GM18873 (cell line): ENCODE measurements around the gene MYO18A.

Experiments
- ATAC-seq: cut with Tn5 transposase; IDR thresholded peaks from one replicate; pipeline ENCODE4 v1.9.1; 2021; ENCODE audit warnings: mild to moderate bottlenecking, moderate library complexity, moderate number of reproducible peaks; ENCODE audit not compliant: unreplicated experiment, low FRiP score

MYO18A gene

DNA sequence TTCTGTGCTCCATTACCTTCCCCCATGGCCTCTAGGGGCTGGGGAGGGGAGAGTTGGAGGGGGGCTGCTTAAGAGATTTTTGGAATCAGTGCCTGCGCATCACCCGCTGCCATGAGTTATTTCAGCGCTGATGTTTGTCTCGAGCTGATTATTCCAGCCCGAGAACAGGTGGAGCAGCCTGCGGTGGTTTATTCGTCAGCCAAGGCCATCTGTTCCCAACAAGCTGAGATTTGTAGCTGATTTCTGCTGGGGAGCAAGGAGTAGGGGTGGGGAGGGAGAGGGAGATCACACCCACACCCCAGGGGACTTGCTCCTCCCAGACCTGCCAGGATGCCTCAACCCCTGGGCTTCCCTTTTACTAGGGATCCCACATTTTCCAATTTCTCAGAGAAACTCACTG lies 114.2 kb downstream of the MYO18A start:
- no peak for ATAC-seq

DNA sequence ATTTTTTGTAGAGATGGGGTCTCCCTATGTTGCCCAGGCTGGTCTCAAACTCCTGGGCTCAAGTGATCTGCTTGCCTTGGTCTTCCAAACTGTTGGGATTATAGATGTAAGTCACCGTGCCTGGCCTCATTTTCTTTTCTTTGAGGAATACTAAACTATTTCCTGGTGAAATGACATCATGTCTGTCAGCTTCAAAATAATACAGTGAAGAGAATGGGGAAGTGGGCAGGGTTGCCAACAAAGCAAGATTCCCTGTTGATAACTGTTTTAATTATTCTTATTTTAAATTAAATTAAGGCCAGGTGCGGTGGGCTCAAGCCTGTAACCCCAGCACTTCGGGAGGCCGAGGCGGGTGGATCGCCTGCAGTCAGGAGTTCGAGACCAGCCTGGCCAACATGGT lies 116.2 kb downstream of the MYO18A start:
- ATAC-seq: no peak

DNA sequence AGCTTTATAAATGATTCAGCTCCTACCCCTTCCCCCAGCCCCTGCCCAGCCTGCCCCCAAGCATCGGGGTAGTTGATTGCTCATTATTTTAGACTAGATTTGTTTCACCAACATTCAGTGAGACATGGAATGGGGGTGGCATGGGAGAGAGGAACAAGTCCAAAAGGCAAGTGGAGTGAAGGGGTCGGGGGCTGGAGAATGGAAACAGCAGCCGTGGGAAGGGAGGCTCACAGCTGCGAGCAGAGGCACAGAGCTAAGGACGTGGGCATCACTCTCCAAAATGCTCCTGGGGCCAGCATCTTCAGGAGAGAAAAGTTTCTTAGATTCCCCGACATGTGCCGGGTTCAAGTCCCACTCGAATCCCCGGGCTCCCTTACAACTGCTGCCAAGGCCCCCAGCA lies 118.0 kb downstream of the MYO18A start:
- no peak for ATAC-seq

DNA sequence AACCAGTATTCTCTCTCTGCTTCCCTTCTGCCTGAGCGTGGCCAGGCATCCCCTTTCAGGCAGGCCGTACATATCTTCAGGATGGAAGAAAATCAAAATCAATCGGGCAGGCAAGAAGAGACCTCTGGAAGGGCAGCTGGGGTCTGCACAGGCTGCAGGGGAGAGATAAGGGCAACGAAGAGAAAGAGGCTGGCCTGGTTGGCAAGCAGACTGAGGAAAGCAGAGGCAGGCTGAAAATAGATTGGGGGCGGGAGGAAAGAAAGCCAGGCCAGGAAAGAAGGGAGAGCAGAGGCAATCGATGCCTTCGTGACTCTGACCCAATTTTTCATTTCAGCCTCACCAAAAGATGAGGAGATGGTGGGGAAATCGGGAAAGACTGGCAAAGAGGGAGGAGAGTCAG lies 119.2 kb downstream of the MYO18A start:
- no peak for ATAC-seq

DNA sequence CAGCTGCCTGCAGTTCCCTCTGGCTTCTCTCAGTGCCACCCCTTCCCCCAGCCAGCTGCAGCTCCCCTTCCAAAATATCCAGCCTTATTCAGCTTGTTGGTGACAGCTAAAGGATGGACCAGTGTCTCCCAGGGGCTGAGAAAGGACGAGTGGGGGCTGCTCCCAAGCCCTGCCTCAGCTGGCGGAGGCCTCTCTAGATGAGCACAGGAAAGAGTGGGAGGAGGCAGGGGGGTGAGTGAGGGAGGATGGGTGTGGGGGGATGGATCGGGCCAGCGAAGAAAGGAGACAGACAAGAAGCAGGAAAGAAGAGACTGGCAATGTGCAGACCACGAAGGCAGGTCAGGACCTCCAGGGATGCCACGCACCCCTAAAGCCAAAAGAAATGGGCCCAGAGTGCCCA lies 119.7 kb downstream of the MYO18A start:
- no peak for ATAC-seq

DNA sequence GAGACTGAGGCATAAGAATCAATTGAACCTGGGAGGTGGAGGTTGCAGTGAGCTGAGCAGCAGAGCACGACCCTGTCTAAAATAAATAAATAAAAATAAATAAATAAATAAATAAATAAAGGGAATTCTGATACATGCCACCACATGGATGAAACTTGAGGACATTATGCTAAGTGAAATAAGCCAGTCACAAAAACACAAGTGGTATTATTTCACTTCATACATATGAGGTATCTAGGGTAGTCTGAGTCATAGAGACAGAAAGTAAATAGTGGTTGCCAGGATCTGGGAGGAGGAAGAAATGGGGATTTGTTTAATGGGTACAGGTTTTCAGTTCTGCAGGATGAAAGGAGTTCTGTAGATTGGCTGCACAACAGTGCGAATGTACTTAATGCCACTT lies 120.9 kb downstream of the MYO18A start:
- ATAC-seq: no peak

DNA sequence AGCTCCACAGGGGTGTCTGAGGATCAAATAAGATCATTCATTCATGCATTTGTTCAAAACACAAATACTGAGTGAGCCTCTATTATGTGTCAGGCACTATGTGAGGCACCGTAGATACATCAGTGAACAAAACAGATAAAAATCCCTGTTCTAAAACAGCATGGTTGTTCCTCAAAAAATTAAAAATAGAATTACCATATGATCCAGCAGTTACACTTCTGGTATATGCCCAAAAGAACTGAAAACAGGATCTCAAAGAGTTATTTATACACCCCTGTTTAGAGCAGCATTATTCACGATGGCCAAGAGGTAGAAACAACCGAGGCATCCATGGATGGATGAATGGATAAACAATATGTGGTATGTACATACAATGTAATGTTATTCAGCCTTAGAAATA lies 121.8 kb downstream of the MYO18A start:
- ATAC-seq: no peak

- ATAC-seq: no peak
Measured at GRCh38 chr17:29057361-29057760, 122.8 kb downstream of the MYO18A start.

GRCh38 chr17:29054835-29055234 lies 125.4 kb downstream of the MYO18A start:
- ATAC-seq: no peak

GRCh38 chr17:29051731-29052130 lies 128.5 kb downstream of the MYO18A start:
- no peak for ATAC-seq

- ATAC-seq: no peak
Measured at GRCh38 chr17:29051194-29051593, 129.0 kb downstream of the MYO18A start.

- ATAC-seq: no peak
Measured at GRCh38 chr17:29050176-29050575, 130.0 kb downstream of the MYO18A start.

- ATAC-seq: no peak
Measured at GRCh38 chr17:29049541-29050145, 130.6 kb downstream of the MYO18A start.

- ATAC-seq: no peak
Measured at GRCh38 chr17:29048440-29049368, 131.5 kb downstream of the MYO18A start.

- no peak for ATAC-seq
Measured at GRCh38 chr17:29046473-29046839, 133.7 kb downstream of the MYO18A start.

DNA sequence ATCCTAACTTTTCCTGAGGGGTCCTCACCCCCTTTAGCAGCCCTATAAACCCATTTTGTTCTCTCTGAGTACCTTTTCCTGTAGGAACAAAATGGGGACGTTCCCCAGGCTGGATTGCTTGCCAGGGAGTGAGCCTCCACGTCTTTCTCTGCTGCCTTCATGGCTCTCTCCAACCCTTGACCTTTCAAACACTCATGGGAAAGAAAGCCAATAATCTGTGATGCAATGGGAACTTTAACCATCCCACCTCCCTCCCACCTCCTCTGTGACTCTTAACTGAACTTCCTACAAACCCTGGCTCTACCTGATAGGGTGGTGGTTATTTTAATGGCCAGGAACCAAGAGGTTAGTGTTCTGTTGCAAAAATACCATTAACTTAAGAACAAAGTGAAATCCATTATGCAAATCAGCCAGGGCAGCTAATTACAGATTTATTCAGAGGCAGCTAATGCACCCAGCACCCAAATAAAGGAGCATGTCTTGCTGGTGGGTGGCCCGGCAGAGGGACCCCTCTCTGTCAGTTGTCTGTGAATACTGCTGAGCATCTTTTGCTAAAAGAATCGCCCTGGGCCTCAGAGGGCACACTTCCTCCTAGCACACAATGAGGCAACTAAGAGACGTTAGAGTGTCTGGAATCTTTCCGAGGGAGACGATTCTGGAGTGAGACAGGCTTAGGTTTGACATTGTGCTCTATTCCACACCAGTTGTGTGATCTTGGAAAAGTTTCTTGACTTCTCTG lies 134.3 kb downstream of the MYO18A start:
- no peak for ATAC-seq

GRCh38 chr17:29045026-29045425 lies 135.2 kb downstream of the MYO18A start:
- ATAC-seq: no peak

DNA sequence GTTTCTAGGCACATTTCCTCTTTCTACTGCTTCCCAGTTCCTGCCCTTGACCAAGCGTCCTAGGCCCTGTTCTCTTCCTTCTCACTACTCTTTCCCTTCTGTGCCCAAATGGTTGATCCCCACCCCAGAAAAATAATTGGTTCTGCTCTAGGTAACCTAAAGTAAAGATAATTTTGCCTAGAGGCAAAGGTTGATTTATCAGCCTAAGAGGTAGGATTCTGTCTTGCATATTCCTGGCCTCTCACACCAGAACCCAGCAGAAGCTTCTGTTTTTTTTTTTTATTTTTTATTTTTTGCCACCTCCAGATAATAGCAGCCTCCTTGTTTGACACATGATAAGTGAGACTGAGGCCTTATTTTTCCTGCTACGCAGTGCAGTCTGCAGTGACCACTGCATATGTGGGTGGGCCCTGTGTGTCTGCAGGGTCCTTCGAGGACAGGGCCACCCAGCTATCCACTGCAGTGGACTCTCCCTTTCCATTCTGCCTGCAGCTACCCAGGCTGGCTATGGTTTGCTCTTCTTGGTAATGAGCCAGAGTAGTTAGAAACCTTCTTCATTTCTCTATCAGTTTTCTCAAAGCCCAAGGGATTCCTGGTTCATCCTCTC lies 136.6 kb downstream of the MYO18A start:
- no peak for ATAC-seq

DNA sequence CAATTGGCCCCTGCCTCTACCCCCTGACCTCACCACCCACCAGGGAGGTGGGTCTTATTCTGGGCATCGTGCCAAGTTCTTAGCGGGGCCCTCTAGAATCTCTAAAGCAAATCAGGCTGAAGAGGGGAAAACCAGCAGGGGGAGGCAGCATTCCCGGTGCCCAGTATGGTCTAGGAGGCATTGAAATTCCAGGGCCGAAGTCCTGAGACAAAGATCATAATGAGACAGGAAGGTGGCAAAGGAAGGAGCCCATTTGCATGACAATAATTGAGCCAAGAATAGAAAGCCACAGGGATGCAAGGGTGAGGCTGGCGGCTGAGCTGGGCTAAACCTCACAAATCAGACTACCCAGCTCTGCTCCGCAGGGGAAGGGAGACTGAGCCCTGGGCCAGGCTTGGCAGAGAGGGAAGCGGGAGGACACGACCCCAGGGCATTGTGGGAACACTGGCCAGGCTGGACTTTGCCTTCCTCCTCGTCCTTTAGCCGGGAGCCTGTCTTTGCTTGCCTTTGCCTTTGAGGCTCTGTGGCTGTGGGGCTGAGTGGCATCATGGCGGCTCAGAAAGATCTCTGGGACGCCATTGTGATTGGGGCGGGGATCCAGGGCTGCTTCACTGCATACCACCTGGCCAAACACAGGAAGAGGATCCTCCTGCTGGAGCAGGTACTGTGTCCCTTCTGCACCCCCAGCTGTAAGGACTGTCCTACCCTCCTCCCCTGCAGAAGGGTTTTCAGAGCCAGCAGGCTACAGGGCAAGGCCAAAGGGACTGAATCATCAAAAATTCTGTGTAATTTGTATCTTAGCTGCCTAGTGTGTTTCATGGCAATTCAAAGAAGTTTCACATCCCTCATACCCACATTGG lies 137.3 kb downstream of the MYO18A start, which contains the start of gene PIPOX:
TSS of gene PIPOX (plus strand) at position 463 of the 860 bp plus-strand sequence. CDS start at position 548, 85 bp downstream.
- no peak for ATAC-seq
